Upper lobe of left lung (tissue), 6 donors: ENCODE results near the gene RSRC2. TPM values are rescaled to one million over a fixed set of nuclear protein-coding genes. Genes with fewer than 3 reads are reported as not detected.
"Not testable (repeated sequence)": the region's sequence is repeated elsewhere in the genome, so short reads cannot be mapped to it uniquely, and the experiment has no call there.

ENCODE experiments used
- ATAC-seq, 2 donors: fragments of 200-7000 bp; cut with Tn5 transposase; one replicate each; pipeline ENCODE4 v1.9.1; 2022; ENCODE audit warnings: mild to moderate bottlenecking in 2 of 2, moderate library complexity in 2 of 2; ENCODE audit not compliant: low FRiP score in 2 of 2
- DNase-seq, 2 donors: peaks; one replicate each; pipeline ENCODE4 v3.0.0-alpha.2; 2019 to 2020
- H3K27ac ChIP-seq, 4 donors: fragments of 200-600 bp; sonication (generic); one replicate each; pipeline ENCODE4 v1.5.1; 2016 to 2019
- H3K27me3 ChIP-seq, 4 donors: fragments of 200-600 bp; sonication (generic); one replicate each; pipeline ENCODE4 v1.5.1; 2017 to 2019
- H3K36me3 ChIP-seq, 4 donors: fragments of 200-600 bp; sonication (generic); one replicate each; pipeline ENCODE4 v1.5.1; 2016 to 2019
- H3K4me1 ChIP-seq, 4 donors: fragments of 200-600 bp; sonication (generic); one replicate each; pipeline ENCODE4 v1.5.1; 2018 to 2019
- H3K4me3 ChIP-seq, 4 donors: fragments of 200-600 bp; sonication (generic); one replicate each; pipeline ENCODE4 v1.5.1; 2017 to 2019; ENCODE audit warnings: mild to moderate bottlenecking in 2 of 4, moderate library complexity in 1 of 4
- H3K9me3 ChIP-seq, 4 donors: fragments of 200-600 bp; sonication (generic); one replicate each; pipeline ENCODE4 v1.5.1; 2018 to 2019
- CTCF ChIP-seq, 6 experiments: fragments of 450-650 bp in 4 of 6; fragments of 200-600 bp in 2 of 6; sonication (generic) in 2 of 6; IDR thresholded peaks; one replicate each; pipeline ENCODE4 v1.5.1; 2016 to 2019; ENCODE audit warnings: antibody characterized with exemption in 6 of 6
- EP300 ChIP-seq, 4 donors: sonication (generic); formaldehyde crosslinking; IDR thresholded peaks; one replicate each; pipeline ENCODE4 v1.5.1; 2017; ENCODE audit warnings: antibody characterized with exemption in 4 of 4, control low read depth in 2 of 4
- POLR2A ChIP-seq, 4 donors: fragments of 450-650 bp; IDR thresholded peaks; one replicate each; pipeline ENCODE4 v1.5.1; 2016 to 2017; ENCODE audit warnings: antibody characterized with exemption in 4 of 4, mild to moderate bottlenecking in 2 of 4
- POLR2AphosphoS5 ChIP-seq, 2 donors: sonication (generic); formaldehyde crosslinking; IDR thresholded peaks; one replicate each; pipeline ENCODE4 v1.5.1; 2017; ENCODE audit warnings: antibody characterized with exemption in 2 of 2
- WGBS, 2 donors: methylation state at CpG; one replicate each; pipeline ENCODE4 v1.1.5; 2017 to 2018; 5-methylcytosine and 5-hydroxymethylcytosine counted together
- total RNA-seq, 6 donors: library from RNA; depleted of rRNA in 4 of 6; stranded (reverse); fragments of >200 nt in 4 of 6; gene quantifications; one replicate each; pipeline versions ENCODE4 v1.1.0 to v1.2.1, GENCODE V29; 2016 to 2021
- donor health status: DM: no; HTN: no; CAD: no; lungs with moderate emphysema.
- donor health status: DM: no; HTN: yes; CAD: no; lungs with severe emphysema.

RSRC2 gene
- total RNA-seq, 6 donors from 2014 or later: 52.8 to 241 (median 88.3) TPM

GRCh38 chr12:122491991-122492390 is 34.7 kb downstream of the RSRC2 start:
- TF ChIP-seq POLR2A (IDR thresholded peaks at IDR 0.05) (no peak), POLR2AphosphoS5 (IDR thresholded peaks at IDR 0.05) (no peak), EP300 (IDR thresholded peaks at IDR 0.05) (no peak), CTCF (IDR thresholded peaks at IDR 0.05) (no peak)
- H3K4me3 ChIP-seq: no peak overlapping the region
- no peak for ATAC-seq
- H3K27ac ChIP-seq: no peak overlapping the region
- H3K36me3 ChIP-seq: peaks cover 11 to 81% (median 54%) of the 10 kb centered on the region in 4 donors
- no peaks in the 10 kb centered on the region for H3K27me3 ChIP-seq
- peaks cover 0 to 5% (median 0%) of the 10 kb centered on the region in 4 donors for H3K4me1 ChIP-seq
- WGBS, 2 donors: 89 to 97% methylated on average over 2 of the region's 2 CpGs
- DNase-seq: no peak
- no peaks in the 10 kb centered on the region for H3K9me3 ChIP-seq

DNA sequence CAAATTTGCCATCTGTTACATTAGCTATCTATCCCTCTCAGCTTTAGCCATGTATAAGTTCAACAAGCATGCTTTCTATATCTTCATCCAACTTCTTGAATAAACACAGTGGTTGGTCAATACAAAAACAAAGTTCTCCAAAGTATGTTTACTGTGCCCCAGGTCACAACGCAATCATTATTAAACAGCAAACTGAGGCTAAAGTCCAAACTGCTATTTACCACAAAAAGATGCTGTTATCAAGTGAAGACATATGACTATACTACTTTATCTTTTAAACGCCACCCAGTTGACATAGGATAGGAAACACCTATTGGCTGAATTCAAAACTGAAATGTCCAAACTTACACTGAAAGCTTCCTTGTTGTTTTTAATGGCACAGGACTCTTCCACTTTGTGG is 37.7 kb downstream of the RSRC2 start:
- H3K27ac ChIP-seq: no peak overlapping the region
- WGBS, 2 donors: 90 to 96% methylated on average over 2 of the region's 2 CpGs
- no peaks in the 10 kb centered on the region for H3K27me3 ChIP-seq
- TF ChIP-seq POLR2A (IDR thresholded peaks at IDR 0.05) (no peak), POLR2AphosphoS5 (IDR thresholded peaks at IDR 0.05) (no peak), EP300 (IDR thresholded peaks at IDR 0.05) (no peak), CTCF (IDR thresholded peaks at IDR 0.05) (no peak)
- no peak for ATAC-seq
- DNase-seq: no peak
- H3K36me3 ChIP-seq: peaks cover 15 to 91% (median 69%) of the 10 kb centered on the region in 4 donors
- H3K9me3 ChIP-seq: no peaks in the 10 kb centered on the region
- no peak overlapping the region for H3K4me3 ChIP-seq
- H3K4me1 ChIP-seq: no peaks in the 10 kb centered on the region

DNA sequence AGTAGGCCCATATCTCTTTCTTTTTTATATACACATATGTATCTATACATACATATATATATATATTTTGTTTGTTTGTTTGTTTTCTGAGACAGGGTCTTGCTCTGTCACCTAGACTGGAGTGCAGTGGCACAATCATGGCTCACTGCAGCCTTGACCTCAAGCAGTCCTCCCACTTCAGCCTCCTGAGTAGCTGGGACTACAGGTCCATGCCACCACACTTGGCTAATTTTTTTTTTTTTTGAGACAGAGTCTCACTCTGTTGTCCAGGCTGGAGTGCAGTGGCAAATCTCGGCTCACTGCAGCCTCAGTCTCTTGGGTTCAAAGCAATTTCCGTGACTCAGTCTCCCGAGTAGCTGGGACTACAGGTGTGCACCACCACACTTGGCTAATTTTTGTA is 38.9 kb downstream of the RSRC2 start:
- WGBS, 2 donors: 89 to 100% methylated on average over 3 of the region's 3 CpGs
- not testable (repeated sequence) for H3K27ac ChIP-seq, H3K4me3 ChIP-seq, H3K27me3 ChIP-seq, ATAC-seq, H3K9me3 ChIP-seq, DNase-seq, H3K4me1 ChIP-seq
- H3K36me3 ChIP-seq: peaks cover 15 to 100% (median 78%) of the 10 kb centered on the region in 4 donors

GRCh38 chr12:122486805-122487426 is 39.8 kb downstream of the RSRC2 start:
- DNase-seq (no peak), ATAC-seq (no peak)
- Histone ChIP-seq H3K27ac (no peak overlapping the region), H3K4me3 (no peak overlapping the region), H3K9me3 (no peaks in the 10 kb centered on the region), H3K27me3 (no peaks in the 10 kb centered on the region), H3K4me1 (no peaks in the 10 kb centered on the region), H3K36me3 (peaks cover 16 to 100% (median 75%) of the 10 kb centered on the region in 4 donors)
- 94 to 95% methylated on average over 7 of the region's 7 CpGs for WGBS, 2 donors
- TF ChIP-seq EP300 (IDR thresholded peaks at IDR 0.05) (no peak), POLR2AphosphoS5 (IDR thresholded peaks at IDR 0.05) (no peak), CTCF (IDR thresholded peaks at IDR 0.05) (no peak), POLR2A (IDR thresholded peaks at IDR 0.05) (no peak)

DNA sequence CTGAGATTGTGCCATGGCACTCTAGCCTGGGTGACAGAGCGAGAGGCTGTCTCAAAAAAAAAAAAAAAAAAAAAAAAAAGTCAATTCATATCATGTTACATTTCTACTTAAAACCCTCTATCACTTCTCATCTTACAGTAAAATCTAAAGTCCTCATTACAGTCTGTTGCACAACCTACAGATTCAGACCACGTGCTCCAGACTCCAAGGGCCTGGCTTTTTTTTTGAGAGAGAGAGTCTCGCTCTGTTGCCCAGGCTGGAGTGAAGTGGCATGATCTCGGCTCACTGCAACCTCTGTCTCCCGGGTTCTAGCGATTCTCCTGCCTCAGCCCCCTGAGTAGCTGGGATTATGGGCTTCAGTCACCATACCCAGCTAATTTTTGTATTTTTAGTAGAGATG is 40.4 kb downstream of the RSRC2 start:
- DNase-seq, ATAC-seq, H3K4me3 ChIP-seq, H3K27me3 ChIP-seq, H3K4me1 ChIP-seq, H3K27ac ChIP-seq, H3K9me3 ChIP-seq: not testable (repeated sequence)
- peaks cover 17 to 100% (median 75%) of the 10 kb centered on the region in 4 donors for H3K36me3 ChIP-seq
- 92 to 93% methylated on average over 6 of the region's 6 CpGs for WGBS, 2 donors

GRCh38 chr12:122484385-122484784 is 42.4 kb downstream of the RSRC2 start:
- not testable (repeated sequence) for ATAC-seq, H3K9me3 ChIP-seq, H3K27me3 ChIP-seq, DNase-seq, H3K27ac ChIP-seq, H3K4me3 ChIP-seq, H3K4me1 ChIP-seq
- H3K36me3 ChIP-seq: peaks cover 32 to 100% (median 82%) of the 10 kb centered on the region in 4 donors
- WGBS, 2 donors: 100% methylated on average over 1 of the region's 1 CpG
